ENCODE results near the gene CERCAM. TPM values are rescaled to one million over a fixed set of nuclear protein-coding genes. Genes with fewer than 3 reads are reported as not detected.
"Not testable (repeated sequence)": the region's sequence is repeated elsewhere in the genome, so short reads cannot be mapped to it uniquely, and the experiment has no call there.

CERCAM gene
- polyA plus RNA-seq, 1 donor (not counting 4 experiments of a cell fraction or from before 2014, with no cell fraction given): 15.9 TPM

DNA sequence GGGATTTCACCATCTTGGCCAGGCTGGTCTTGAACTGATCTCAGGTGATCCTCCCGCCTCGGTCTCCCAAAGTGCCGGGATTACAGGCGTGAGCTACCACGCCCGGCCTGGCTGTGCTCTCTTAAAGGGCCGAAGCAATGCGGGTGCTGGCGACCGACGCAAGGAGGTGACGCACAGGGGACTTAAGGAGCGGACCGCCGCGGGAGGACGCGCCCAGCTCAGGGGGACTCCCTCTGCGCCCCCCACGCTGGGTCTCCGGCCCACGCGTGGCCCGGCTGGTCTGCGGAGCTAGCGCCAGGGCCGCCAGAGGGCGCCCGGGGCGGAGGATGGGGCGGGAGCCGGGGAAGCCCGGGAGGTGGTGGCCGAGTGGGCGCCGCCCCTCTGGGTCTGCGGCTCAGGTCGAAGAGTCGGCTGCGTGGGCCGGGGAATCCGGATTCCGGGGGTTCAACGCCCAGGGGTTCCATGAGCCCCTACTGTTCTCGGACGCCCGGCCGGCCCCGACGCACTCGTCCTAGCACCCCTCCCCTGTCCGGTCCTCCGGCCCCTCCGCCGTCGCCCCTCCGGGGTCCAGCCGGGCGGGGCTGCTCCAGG, 502 bp upstream of the CERCAM start:
- DNase-seq (ENCODE audit: low read depth, low spot score) (no peak), FAIRE-seq (no peak)
- Histone ChIP-seq H4K20me1 (ENCODE audit: control insufficient read depth, extremely low read depth, insufficient read depth, low read length) (no peaks in the 10 kb centered on the region), H3K27ac (ENCODE audit: control insufficient read depth, insufficient read depth, low read length) (no peak overlapping the region), H3K9ac (ENCODE audit: control insufficient read depth, extremely low read depth, insufficient read depth, low read length) (peak overlapping the region; percentile 63), H3K4me3 (ENCODE audit: control insufficient read depth in 2 of 3, extremely low read depth in 1 of 3, insufficient read depth in 2 of 3, low read depth in 1 of 3, low read length in 3 of 3) (peak overlapping the region; percentile 66 to 78 (median 66)), H3K79me2 (ENCODE audit: control insufficient read depth, insufficient read depth, low read length) (no peaks in the 10 kb centered on the region), H3K9me3 (ENCODE audit: control insufficient read depth, low read depth, low read length) (no peaks in the 10 kb centered on the region), H3K9me1 (ENCODE audit: control insufficient read depth, extremely low read depth, insufficient read depth, low read length) (no peaks in the 10 kb centered on the region), H2AFZ (ENCODE audit: control insufficient read depth, low read length) (peak overlapping the region; percentile 77), H3K4me2 (ENCODE audit: control insufficient read depth, extremely low read depth, insufficient read depth, low read depth, low read length) (peak overlapping the region; percentile 72), H3K27me3 (ENCODE audit: control insufficient read depth, extremely low read depth, insufficient read depth, low read length) (no peaks in the 10 kb centered on the region), H3K4me1 (ENCODE audit: control insufficient read depth, extremely low read depth, insufficient read depth, low read length) (peaks cover 37% of the 10 kb centered on the region), H3K36me3 (ENCODE audit: control insufficient read depth in 2 of 2, extremely low read depth in 1 of 2, insufficient read depth in 2 of 2, low read length in 2 of 2) (peaks cover 0 to 2% of the 10 kb centered on the region in 2 experiments)
- TF ChIP-seq, protein P1, sequence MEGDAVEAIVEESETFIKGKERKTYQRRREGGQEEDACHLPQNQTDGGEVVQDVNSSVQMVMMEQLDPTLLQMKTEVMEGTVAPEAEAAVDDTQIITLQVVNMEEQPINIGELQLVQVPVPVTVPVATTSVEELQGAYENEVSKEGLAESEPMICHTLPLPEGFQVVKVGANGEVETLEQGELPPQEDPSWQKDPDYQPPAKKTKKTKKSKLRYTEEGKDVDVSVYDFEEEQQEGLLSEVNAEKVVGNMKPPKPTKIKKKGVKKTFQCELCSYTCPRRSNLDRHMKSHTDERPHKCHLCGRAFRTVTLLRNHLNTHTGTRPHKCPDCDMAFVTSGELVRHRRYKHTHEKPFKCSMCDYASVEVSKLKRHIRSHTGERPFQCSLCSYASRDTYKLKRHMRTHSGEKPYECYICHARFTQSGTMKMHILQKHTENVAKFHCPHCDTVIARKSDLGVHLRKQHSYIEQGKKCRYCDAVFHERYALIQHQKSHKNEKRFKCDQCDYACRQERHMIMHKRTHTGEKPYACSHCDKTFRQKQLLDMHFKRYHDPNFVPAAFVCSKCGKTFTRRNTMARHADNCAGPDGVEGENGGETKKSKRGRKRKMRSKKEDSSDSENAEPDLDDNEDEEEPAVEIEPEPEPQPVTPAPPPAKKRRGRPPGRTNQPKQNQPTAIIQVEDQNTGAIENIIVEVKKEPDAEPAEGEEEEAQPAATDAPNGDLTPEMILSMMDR (optimal IDR thresholded peaks at IDR 0.05 in 1 of 3, IDR thresholded peaks at IDR 0.05 in 1 of 3, conservative IDR thresholded peaks at IDR 0.05 in 1 of 3; ENCODE audit: extremely low read depth in 1 of 3, insufficient read depth in 2 of 3, low read length in 3 of 3): peak; percentile 51 to 75 (median 68)
- no peak for TF ChIP-seq EZH2 (IDR thresholded peaks at IDR 0.05; ENCODE audit: low read length)
- dilution Hi-C loops (cut with MboI; ENCODE audit: extremely low pct_ligation_motif_present, low sequenced_read_pairs): no loop called here

DNA sequence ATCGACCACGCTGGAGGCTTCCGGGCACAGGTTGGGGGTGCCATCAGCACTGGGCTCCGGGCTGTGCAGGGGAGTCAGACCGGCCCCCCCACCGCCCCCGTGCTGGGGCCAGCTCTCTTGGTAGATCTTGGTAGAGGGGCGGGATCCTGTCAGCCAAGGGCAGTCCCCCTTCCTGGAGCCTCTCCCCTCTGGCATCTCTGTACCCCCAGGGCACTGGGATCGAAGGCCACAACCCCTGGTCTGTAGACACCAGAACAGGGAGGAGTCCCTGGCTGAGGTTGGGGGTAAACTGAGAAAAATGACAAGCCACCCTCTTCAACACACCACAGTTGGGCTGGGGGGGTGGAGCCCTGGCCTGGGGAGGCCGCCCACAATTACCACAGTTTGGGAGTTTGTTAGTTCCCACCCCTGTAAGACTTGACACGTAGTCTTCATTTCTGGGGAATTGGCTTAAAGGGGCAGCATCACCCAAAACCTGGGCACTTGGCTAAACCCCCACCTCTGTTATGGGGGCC, 882 bp downstream of the CERCAM start:
- no peaks in the 10 kb centered on the region for H3K9me1 ChIP-seq (ENCODE audit: control insufficient read depth, extremely low read depth, insufficient read depth, low read length)

DNA sequence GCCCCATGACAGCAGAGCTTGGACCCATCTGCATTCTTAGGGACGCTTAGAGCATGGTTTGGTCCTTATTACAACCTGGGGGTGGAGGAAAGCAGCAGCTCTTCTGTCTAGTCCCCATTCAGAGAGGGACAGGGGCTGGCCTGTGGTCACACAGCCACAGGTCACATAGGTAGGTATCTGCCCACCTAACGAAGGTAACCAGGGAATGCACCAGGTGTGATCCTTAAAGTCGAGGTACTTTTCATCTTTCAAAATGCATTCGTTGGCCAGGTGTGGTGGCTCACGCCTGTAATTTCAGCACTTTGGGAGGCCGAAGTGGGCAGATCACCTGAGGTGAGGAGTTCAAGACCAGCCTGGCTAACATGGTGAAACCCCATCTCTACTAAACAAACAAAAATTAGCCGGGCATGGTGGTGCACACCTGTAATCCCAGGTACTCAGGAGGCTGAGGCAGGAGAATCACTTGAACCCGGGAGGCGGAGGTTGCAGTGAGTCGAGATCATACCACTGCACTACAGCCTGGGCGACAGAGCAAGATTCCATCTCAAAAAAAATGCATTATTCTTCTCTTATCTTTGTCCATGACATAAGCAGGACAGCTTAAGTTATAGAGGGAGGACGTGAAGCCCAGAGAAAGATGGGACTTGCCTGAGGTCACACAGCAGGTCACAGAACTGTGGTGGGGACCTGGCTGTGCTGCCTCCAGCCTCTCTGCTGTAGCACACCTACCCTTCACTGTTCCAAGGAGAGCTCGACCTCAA, 1.5 kb downstream of the CERCAM start:
- H4K20me1 ChIP-seq (ENCODE audit: control insufficient read depth, extremely low read depth, insufficient read depth, low read length); H3K27me3 ChIP-seq (ENCODE audit: control insufficient read depth, extremely low read depth, insufficient read depth, low read length); H3K9ac ChIP-seq (ENCODE audit: control insufficient read depth, extremely low read depth, insufficient read depth, low read length); H2AFZ ChIP-seq (ENCODE audit: control insufficient read depth, low read length); DNase-seq (ENCODE audit: low read depth, low spot score); H3K4me3 ChIP-seq (ENCODE audit: control insufficient read depth in 2 of 3, extremely low read depth in 1 of 3, insufficient read depth in 2 of 3, low read depth in 1 of 3, low read length in 3 of 3); H3K36me3 ChIP-seq (ENCODE audit: control insufficient read depth in 2 of 2, extremely low read depth in 1 of 2, insufficient read depth in 2 of 2, low read length in 2 of 2); H3K4me2 ChIP-seq (ENCODE audit: control insufficient read depth, extremely low read depth, insufficient read depth, low read depth, low read length); FAIRE-seq; H3K9me3 ChIP-seq (ENCODE audit: control insufficient read depth, low read depth, low read length); H3K27ac ChIP-seq (ENCODE audit: control insufficient read depth, insufficient read depth, low read length); H3K79me2 ChIP-seq (ENCODE audit: control insufficient read depth, insufficient read depth, low read length); dilution Hi-C loops (cut with MboI; ENCODE audit: extremely low pct_ligation_motif_present, low sequenced_read_pairs); H3K9me1 ChIP-seq (ENCODE audit: control insufficient read depth, extremely low read depth, insufficient read depth, low read length): not testable (repeated sequence)
- H3K4me1 ChIP-seq (ENCODE audit: control insufficient read depth, extremely low read depth, insufficient read depth, low read length): peaks cover 33% of the 10 kb centered on the region

More for the DNA sequence above, 882 bp downstream of the CERCAM start:
- Histone ChIP-seq H4K20me1 (ENCODE audit: control insufficient read depth, extremely low read depth, insufficient read depth, low read length) (no peaks in the 10 kb centered on the region), H3K36me3 (ENCODE audit: control insufficient read depth in 2 of 2, extremely low read depth in 1 of 2, insufficient read depth in 2 of 2, low read length in 2 of 2) (peaks cover 0 to 2% of the 10 kb centered on the region in 2 experiments), H3K9me3 (ENCODE audit: control insufficient read depth, low read depth, low read length) (no peaks in the 10 kb centered on the region), H3K79me2 (ENCODE audit: control insufficient read depth, insufficient read depth, low read length) (no peaks in the 10 kb centered on the region), H2AFZ (ENCODE audit: control insufficient read depth, low read length) (no peak overlapping the region), H3K27me3 (ENCODE audit: control insufficient read depth, extremely low read depth, insufficient read depth, low read length) (no peaks in the 10 kb centered on the region), H3K9ac (ENCODE audit: control insufficient read depth, extremely low read depth, insufficient read depth, low read length) (peak overlapping the region; percentile 52), H3K4me2 (ENCODE audit: control insufficient read depth, extremely low read depth, insufficient read depth, low read depth, low read length) (peak overlapping the region; percentile 71), H3K27ac (ENCODE audit: control insufficient read depth, insufficient read depth, low read length) (no peak overlapping the region), H3K4me1 (ENCODE audit: control insufficient read depth, extremely low read depth, insufficient read depth, low read length) (peaks cover 33% of the 10 kb centered on the region), H3K4me3 (ENCODE audit: control insufficient read depth in 2 of 3, extremely low read depth in 1 of 3, insufficient read depth in 2 of 3, low read depth in 1 of 3, low read length in 3 of 3) (peak overlapping the region; percentile 57 to 78 (median 66))
- dilution Hi-C loops (cut with MboI; ENCODE audit: extremely low pct_ligation_motif_present, low sequenced_read_pairs): no loop called here
- no peak for TF ChIP-seq EZH2 (IDR thresholded peaks at IDR 0.05; ENCODE audit: low read length)
- FAIRE-seq (no peak), DNase-seq (ENCODE audit: low read depth, low spot score) (no peak)

Measured in keratinocyte (primary cell).